B cell (primary cell): Measurements from ENCODE around the gene PIP5KL1. TPM values are rescaled to one million over a fixed set of nuclear protein-coding genes. Genes with fewer than 3 reads are reported as not detected.
A peak's percentile ranks its signal among the peaks of the same experiment; 100 is the strongest.

Experiments
- ATAC-seq: fragments of 200-7000 bp; cut with Tn5 transposase; one replicate; pipeline ENCODE4 v1.10.0; 2021; ENCODE audit warnings: low read depth, mild to moderate bottlenecking, moderate number of reproducible peaks, moderate library complexity
- CTCF ChIA-PET: fragments of 350-600 bp; sonication (Branson Sonifier 250); formaldehyde crosslinking; loops from one replicate; lab custom pipeline; 2021; ENCODE audit warnings: antibody characterized with exemption, inconsistent platforms; lab: Charles Lee
- POLR2A ChIA-PET: fragments of 350-600 bp; sonication (Branson Sonifier 250); formaldehyde crosslinking; loops from one replicate; lab custom pipeline; 2021; ENCODE audit warnings: antibody characterized with exemption; lab: Charles Lee
- DNase-seq: peaks from one replicate; pipeline ENCODE4 v3.0.0; 2013
- H2AFZ ChIP-seq: 2 replicates; pipeline ENCODE4 v1.6.1; 2012; ENCODE audit warnings: mild to moderate bottlenecking, low read depth, low read length; ENCODE audit not compliant: insufficient read depth, poor library complexity, severe bottlenecking
- H3K27ac ChIP-seq, 2 donors: 1 replicate in 1 of 2; 2 replicates in 1 of 2; pipeline ENCODE4 v1.5.1; 2012 to 2013; ENCODE audit warnings: low read length in 2 of 2, mild to moderate bottlenecking in 2 of 2, moderate library complexity in 1 of 2
- H3K27me3 ChIP-seq, 4 experiments: fragments of 200-600 bp in 1 of 4; sonication (generic) in 1 of 4; replicated peaks in 1 of 4; 1 replicate in 2 of 4; 2 replicates in 2 of 4; pipeline versions ENCODE4 v1.6.1 to v1.7.0; 2013 to 2016; ENCODE audit warnings: low read length in 3 of 4, mild to moderate bottlenecking in 2 of 4, mixed read lengths in 1 of 4, moderate library complexity in 1 of 4; ENCODE audit not compliant: insufficient read depth in 4 of 4, control insufficient read depth in 3 of 4; ENCODE audit errors: control extremely low read depth in 1 of 4
- H3K36me3 ChIP-seq, 2 experiments: replicated peaks in 1 of 2; 1 replicate in 1 of 2; 2 replicates in 1 of 2; pipeline versions ENCODE4 v1.6.1 to v1.7.1; 2013; ENCODE audit warnings: low read length in 1 of 2; ENCODE audit not compliant: insufficient read depth in 2 of 2, control insufficient read depth in 1 of 2; ENCODE audit errors: control extremely low read depth in 1 of 2, extremely low read depth in 1 of 2
- H3K4me1 ChIP-seq, 2 donors: fragments of 200-600 bp in 1 of 2; sonication (generic) in 1 of 2; 1 replicate in 1 of 2; 2 replicates in 1 of 2; pipeline versions ENCODE4 v1.5.1 to v1.6.1; 2013 to 2017; ENCODE audit warnings: low read length in 2 of 2; ENCODE audit not compliant: control insufficient read depth in 2 of 2, insufficient read depth in 2 of 2
- H3K4me2 ChIP-seq: replicated peaks from 2 replicates; pipeline ENCODE3; 2012; ENCODE audit warnings: mild to moderate bottlenecking, low read depth, low read length; ENCODE audit not compliant: poor library complexity, severe bottlenecking
- H3K4me3 ChIP-seq, 5 experiments: fragments of 200-600 bp in 1 of 5; sonication (generic) in 1 of 5; 1 replicate in 3 of 5; 2 replicates in 2 of 5; pipeline versions ENCODE4 v1.5.1 to v1.7.0; 2011 to 2016; ENCODE audit warnings: low read length in 4 of 5, mild to moderate bottlenecking in 4 of 5, low read depth in 2 of 5, control low read depth in 1 of 5, moderate library complexity in 1 of 5; ENCODE audit not compliant: insufficient read depth in 1 of 5; ENCODE audit errors: control extremely low read depth in 1 of 5, extremely low read depth in 1 of 5
- H3K79me2 ChIP-seq: fragments of 200-600 bp; sonication (generic); one replicate; pipeline ENCODE4 v1.6.0; 2016; ENCODE audit warnings: low read length; ENCODE audit not compliant: control insufficient read depth, insufficient read depth
- H3K9ac ChIP-seq: fragments of 200-600 bp; sonication (generic); 2 replicates; pipeline ENCODE4 v1.6.1; 2017; ENCODE audit warnings: mild to moderate bottlenecking, low read length, moderate library complexity
- H3K9me3 ChIP-seq, 3 donors: one replicate each; pipeline versions ENCODE4 v1.6.1 to v1.7.1; 2013; ENCODE audit warnings: low read length in 2 of 3; ENCODE audit not compliant: control insufficient read depth in 2 of 3, insufficient read depth in 1 of 3; ENCODE audit errors: control extremely low read depth in 1 of 3
- H4K20me1 ChIP-seq: 2 replicates; pipeline ENCODE4 v1.6.0; 2012; ENCODE audit warnings: mild to moderate bottlenecking, low read length; ENCODE audit not compliant: insufficient read depth, control insufficient read depth, poor library complexity, severe bottlenecking
- H3K27ac Mint-ChIP-seq: one replicate; pipeline ENCODE4 v1.8.0; 2021; ENCODE audit warnings: mixed read lengths
- H3K27me3 Mint-ChIP-seq: one replicate; pipeline ENCODE4 v1.8.0; 2021; ENCODE audit warnings: mixed read lengths
- H3K4me1 Mint-ChIP-seq: one replicate; pipeline ENCODE4 v1.8.0; 2021; ENCODE audit warnings: mixed read lengths
- H3K4me3 Mint-ChIP-seq: one replicate; pipeline ENCODE4 v1.8.0; 2021; ENCODE audit warnings: mixed read lengths
- H3K9me3 Mint-ChIP-seq: one replicate; pipeline ENCODE4 v1.8.0; 2022; ENCODE audit warnings: mixed read lengths; ENCODE audit not compliant: insufficient read depth
- CTCF ChIP-seq: fragments of 200-600 bp; IDR thresholded peaks from one replicate; pipeline ENCODE4 v1.8.0; 2022; ENCODE audit warnings: antibody characterized with exemption, mild to moderate bottlenecking
- EZH2 ChIP-seq: IDR thresholded peaks from 2 replicates; pipeline ENCODE4 v1.6.1; 2012; ENCODE audit warnings: borderline replicate concordance, low read depth, mild to moderate bottlenecking, moderate library complexity, low read length; ENCODE audit not compliant: insufficient read depth, poor library complexity, severe bottlenecking
- WGBS: methylation state at CpG from one replicate; pipeline ENCODE4 v1.1.5; 2013; ENCODE audit warnings: missing lambda C conversion rate; ENCODE audit not compliant: insufficient coverage; 5-methylcytosine and 5-hydroxymethylcytosine counted together
- intact Hi-C: fragments of 100-400 bp; cut with micrococcal nuclease; formaldehyde crosslinking; loops from one replicate; pipeline ENCODE4 v1.10.0; 2022
- polyA plus RNA-seq: library from polyadenylated mRNA; depleted of rRNA; stranded (reverse); fragments of >200 nt; gene quantifications from 2 replicates; pipeline ENCODE4 v1.2.3, GENCODE V29; 2012
- total RNA-seq, 2 donors: library from RNA; stranded (reverse); fragments of 120-200 nt in 1 of 2; gene quantifications; 1 replicate in 1 of 2; 2 replicates in 1 of 2; pipeline versions ENCODE4 v1.2.3 to v1.2.4, GENCODE V29; 2013 to 2022

Gene PIP5KL1
- total and polyA plus RNA-seq, 2 donors (not counting 1 experiment from before 2014, with no cell fraction given) = 0.75 to 1.4 TPM

GRCh38 chr9:127893392-127893791 lies 37.2 kb downstream of the PIP5KL1 start:
- Mint-ChIP-seq H3K27me3 (no peaks in the 10 kb centered on the region), H3K4me1 (peaks cover 23% of the 10 kb centered on the region), H3K9me3 (peaks cover 6% of the 10 kb centered on the region), H3K27ac (peak overlapping the region; percentile 32), H3K4me3 (no peak overlapping the region)
- H3K4me1 ChIP-seq = peaks cover 7 to 15% of the 10 kb centered on the region in 2 donors
- no peak overlapping the region for H3K4me2 ChIP-seq
- intact Hi-C loops = no loop called here
- no peak overlapping the region for H3K4me3 ChIP-seq
- DNase-seq = no peak
- peaks cover 5% of the 10 kb centered on the region for H4K20me1 ChIP-seq
- no peak overlapping the region for H2AFZ ChIP-seq
- H3K79me2 ChIP-seq = peaks cover 4% of the 10 kb centered on the region
- no peak for ATAC-seq
- peaks cover 0 to 47% of the 10 kb centered on the region in 2 experiments for H3K36me3 ChIP-seq
- H3K27ac ChIP-seq = no peak overlapping the region
- 100% methylated on average over 3 of the region's 4 CpGs for WGBS
- TF ChIP-seq CTCF = no peak
- no peak for TF ChIP-seq EZH2
- ChIA-PET CTCF (interaction anchor here (1.3 to 2.7 kb wide), 4 partner anchors 10 to 28 kb away, joined by 3 to 10 read pairs (median 6); partner anchors contain the start of gene ST6GALNAC4), POLR2A (no interaction called here)
- no peak overlapping the region for H3K9ac ChIP-seq
- peaks cover 0 to 38% (median 9%) of the 10 kb centered on the region in 3 donors for H3K9me3 ChIP-seq
- no peaks in the 10 kb centered on the region for H3K27me3 ChIP-seq

GRCh38 chr9:127892831-127893230 lies 37.7 kb downstream of the PIP5KL1 start:
- peaks cover 6% of the 10 kb centered on the region for H3K9me3 Mint-ChIP-seq
- Histone ChIP-seq H3K9ac (no peak overlapping the region), H3K4me1 (peaks cover 4 to 10% of the 10 kb centered on the region in 2 donors), H3K27me3 (no peaks in the 10 kb centered on the region), H3K36me3 (peaks cover 0 to 49% of the 10 kb centered on the region in 2 experiments), H3K79me2 (peaks cover 4% of the 10 kb centered on the region), H3K9me3 (peaks cover 0 to 38% (median 9%) of the 10 kb centered on the region in 3 donors), H2AFZ (no peak overlapping the region), H3K4me3 (no peak overlapping the region), H3K4me2 (no peak overlapping the region), H4K20me1 (peaks cover 5% of the 10 kb centered on the region), H3K27ac (no peak overlapping the region)
- no peak overlapping the region for H3K4me3 Mint-ChIP-seq
- 98% methylated on average over 4 of the region's 6 CpGs for WGBS
- H3K27me3 Mint-ChIP-seq = no peaks in the 10 kb centered on the region
- TF ChIP-seq EZH2 (no peak), CTCF (no peak)
- CTCF ChIA-PET = interaction anchor here (1.3 to 2.7 kb wide), 4 partner anchors 11 to 28 kb away, joined by 3 to 10 read pairs (median 6); partner anchors contain the start of gene ST6GALNAC4
- ATAC-seq (no peak), DNase-seq (no peak)
- peaks cover 21% of the 10 kb centered on the region for H3K4me1 Mint-ChIP-seq
- intact Hi-C loops = no loop called here
- H3K27ac Mint-ChIP-seq = no peak overlapping the region
- POLR2A ChIA-PET = no interaction called here
